H1 (cell line): ENCODE data around the gene SH3BP2. TPM values are rescaled to one million over a fixed set of nuclear protein-coding genes. Genes with fewer than 3 reads are reported as not detected.

Experiments
- CTCF ChIA-PET: fragments of 300-600 bp; sonication (Branson Sonifier 250); formaldehyde crosslinking; loops from one replicate; lab custom pipeline; 2021; ENCODE audit not compliant: partially characterized antibody; lab: Charles Lee
- POLR2A ChIA-PET: fragments of 300-600 bp; sonication (Branson Sonifier 250); formaldehyde crosslinking; loops from one replicate; lab custom pipeline; 2021; ENCODE audit warnings: inconsistent platforms; ENCODE audit not compliant: partially characterized antibody; lab: Charles Lee
- DNase-seq, 2 experiments: peaks; one replicate each; pipeline versions ENCODE4 v3.0.0 to v3.0.0-alpha.2; 2010 to 2022; ENCODE audit warnings: low spot score in 2 of 2, low read depth in 1 of 2, mixed read lengths in 1 of 2
- FAIRE-seq: peaks from 2 replicates; lab custom pipeline; 2011; peaks lifted over from hg19 to GRCh38; lab: Jason Lieb, UNC
- H2AFZ ChIP-seq: 2 replicates; pipeline ENCODE4 v1.8.1; 2012; ENCODE audit warnings: low read length, inconsistent platforms
- H2AK5ac ChIP-seq: 2 replicates; pipeline ENCODE4 v1.6.1; 2013; ENCODE audit warnings: low read depth, low read length
- H2BK120ac ChIP-seq: replicated peaks from 2 replicates; pipeline ENCODE3; 2013; ENCODE audit warnings: low read depth, low read length, inconsistent platforms
- H2BK12ac ChIP-seq: 2 replicates; pipeline ENCODE4 v1.6.1; 2013; ENCODE audit warnings: low read depth, low read length
- H2BK15ac ChIP-seq: 2 replicates; pipeline ENCODE4 v1.6.1; 2013; ENCODE audit warnings: low read length
- H2BK20ac ChIP-seq: 2 replicates; pipeline ENCODE4 v1.6.1; 2013; ENCODE audit warnings: low read length
- H2BK5ac ChIP-seq: 2 replicates; pipeline ENCODE4 v1.6.1; 2013; ENCODE audit warnings: low read depth, low read length
- H3K14ac ChIP-seq: 2 replicates; pipeline ENCODE4 v1.6.1; 2013; ENCODE audit warnings: inconsistent platforms; ENCODE audit not compliant: insufficient read length
- H3K18ac ChIP-seq: 2 replicates; pipeline ENCODE4 v1.6.1; 2013; ENCODE audit warnings: low read length; ENCODE audit errors: extremely low read depth
- H3K23ac ChIP-seq: 2 replicates; pipeline ENCODE4 v1.6.1; 2013; ENCODE audit warnings: inconsistent platforms; ENCODE audit not compliant: insufficient read length
- H3K23me2 ChIP-seq: 2 replicates; pipeline ENCODE4 v1.6.1; 2013; ENCODE audit warnings: low read depth, low read length
- H3K27ac ChIP-seq: 2 replicates; pipeline ENCODE4 v1.6.1; 2011; ENCODE audit warnings: low read depth, low read length, inconsistent platforms
- H3K27me3 ChIP-seq, 4 experiments: replicated peaks in 1 of 4; 1 replicate in 1 of 4; 2 replicates in 3 of 4; pipeline versions ENCODE4 v1.6.1 to v1.8.1; 2011 to 2013; ENCODE audit warnings: low read length in 3 of 4, mild to moderate bottlenecking in 3 of 4, inconsistent platforms in 2 of 4, mixed read lengths in 2 of 4, moderate library complexity in 1 of 4; ENCODE audit not compliant: control insufficient read depth in 3 of 4, insufficient read depth in 3 of 4; ENCODE audit errors: extremely low read depth in 1 of 4
- H3K36me3 ChIP-seq, 4 experiments: 2 replicates each; pipeline versions ENCODE4 v1.6.1 to v1.8.1; 2011 to 2013; ENCODE audit warnings: mild to moderate bottlenecking in 4 of 4, low read length in 3 of 4, moderate library complexity in 2 of 4, control low read depth in 1 of 4, inconsistent platforms in 1 of 4; ENCODE audit not compliant: insufficient read depth in 4 of 4, control insufficient read depth in 2 of 4
- H3K4ac ChIP-seq: replicated peaks from 2 replicates; pipeline ENCODE3; 2013; ENCODE audit warnings: low read length, low read depth, mixed read lengths, inconsistent platforms; ENCODE audit not compliant: insufficient read length
- H3K4me1 ChIP-seq, 4 experiments: replicated peaks in 1 of 4; 1 replicate in 1 of 4; 2 replicates in 3 of 4; pipeline versions ENCODE4 v1.6.1 to v1.8.1; 2011 to 2013; ENCODE audit warnings: low read length in 3 of 4, inconsistent platforms in 2 of 4, mixed read lengths in 1 of 4; ENCODE audit not compliant: insufficient read depth in 4 of 4, control insufficient read depth in 3 of 4
- H3K4me2 ChIP-seq, 2 experiments: 2 replicates each; pipeline versions ENCODE4 v1.6.1 to v1.8.1; 2011 to 2013; ENCODE audit warnings: low read depth in 2 of 2, low read length in 2 of 2, control low read depth in 1 of 2, inconsistent platforms in 1 of 2, mild to moderate bottlenecking in 1 of 2; ENCODE audit not compliant: insufficient read depth in 1 of 2
- H3K4me3 ChIP-seq, 4 experiments: fragments of 200-600, 300-600 bp in 1 of 4; sonication (generic), shearing (Covaris generic), sonication (Bioruptor Twin) in 1 of 4; 2 replicates each; pipeline versions ENCODE4 v1.5.1 to v1.8.1; 2011 to 2016; ENCODE audit warnings: low read length in 4 of 4, low read depth in 3 of 4, control low read depth in 2 of 4, inconsistent platforms in 2 of 4, mild to moderate bottlenecking in 2 of 4, mixed read lengths in 1 of 4, moderate library complexity in 1 of 4; ENCODE audit not compliant: insufficient read depth in 2 of 4; ENCODE audit errors: extremely low read depth in 1 of 4
- H3K56ac ChIP-seq: replicated peaks from 2 replicates; pipeline ENCODE3; 2013; ENCODE audit warnings: low read depth, mild to moderate bottlenecking, mixed read lengths, low read length, inconsistent platforms; ENCODE audit not compliant: insufficient read length
- H3K79me1 ChIP-seq: 2 replicates; pipeline ENCODE4 v1.6.1; 2013; ENCODE audit warnings: low read depth, low read length, control low read depth
- H3K79me2 ChIP-seq, 2 experiments: 2 replicates each; pipeline versions ENCODE4 v1.6.1 to v1.8.1; 2012 to 2013; ENCODE audit warnings: low read length in 2 of 2, mild to moderate bottlenecking in 2 of 2, inconsistent platforms in 1 of 2; ENCODE audit not compliant: insufficient read depth in 2 of 2, control insufficient read depth in 1 of 2
- H3K9ac ChIP-seq, 4 experiments: replicated peaks in 1 of 4; 1 replicate in 1 of 4; 2 replicates in 3 of 4; pipeline versions ENCODE4 v1.6.1 to v1.8.1; 2011 to 2013; ENCODE audit warnings: low read depth in 3 of 4, low read length in 3 of 4, control low read depth in 2 of 4, mild to moderate bottlenecking in 2 of 4, moderate library complexity in 2 of 4, inconsistent platforms in 1 of 4; ENCODE audit errors: extremely low read depth in 1 of 4
- H3K9me3 ChIP-seq, 2 experiments: 2 replicates each; pipeline versions ENCODE4 v1.6.1 to v1.8.1; 2012 to 2013; ENCODE audit warnings: mild to moderate bottlenecking in 2 of 2, moderate library complexity in 2 of 2, control low read depth in 1 of 2, inconsistent platforms in 1 of 2, low read depth in 1 of 2, low read length in 1 of 2, mixed read lengths in 1 of 2; ENCODE audit not compliant: insufficient read depth in 2 of 2
- H4K20me1 ChIP-seq, 2 experiments: replicated peaks in 1 of 2; 2 replicates each; pipeline versions ENCODE3 to v1.8.1; 2011 to 2013; ENCODE audit warnings: inconsistent platforms in 2 of 2, low read length in 2 of 2, mild to moderate bottlenecking in 1 of 2; ENCODE audit not compliant: insufficient read depth in 2 of 2, control insufficient read depth in 1 of 2
- H4K5ac ChIP-seq: 2 replicates; pipeline ENCODE4 v1.6.1; 2013; ENCODE audit warnings: low read length, low read depth, mixed read lengths, inconsistent platforms; ENCODE audit not compliant: insufficient read length
- H4K8ac ChIP-seq: 2 replicates; pipeline ENCODE4 v1.8.0; 2013; ENCODE audit warnings: mild to moderate bottlenecking, moderate library complexity, low read length, inconsistent platforms; ENCODE audit not compliant: insufficient read depth; ENCODE audit errors: extremely low read depth
- H4K91ac ChIP-seq: replicated peaks from 2 replicates; pipeline ENCODE3; 2013; ENCODE audit warnings: low read length, mixed read lengths, inconsistent platforms; ENCODE audit not compliant: insufficient read length
- BCL11A ChIP-seq, 2 experiments: IDR thresholded peaks; one replicate each; pipeline ENCODE4 v1.6.1; 2011; ENCODE audit warnings: low read depth in 2 of 2, low read length in 2 of 2, mild to moderate bottlenecking in 2 of 2
- BRCA1 ChIP-seq: IDR thresholded peaks from 2 replicates; pipeline ENCODE4 v1.6.1; 2012; ENCODE audit warnings: low read depth, low read length, improper control_type of control experiment
- CTBP2 ChIP-seq: IDR thresholded peaks from 2 replicates; pipeline ENCODE4 v1.7.0; 2011; ENCODE audit warnings: borderline replicate concordance, mild to moderate bottlenecking, moderate library complexity, mixed read lengths, low read length; ENCODE audit not compliant: insufficient read depth, insufficient read length
- EP300 ChIP-seq, 2 experiments: IDR thresholded peaks; 1 replicate in 1 of 2; 2 replicates in 1 of 2; pipeline ENCODE4 v1.6.1; 2011 to 2012; ENCODE audit warnings: low read depth in 2 of 2, low read length in 2 of 2, mild to moderate bottlenecking in 2 of 2, borderline replicate concordance in 1 of 2, inconsistent platforms in 1 of 2, moderate library complexity in 1 of 2
- GABPA ChIP-seq: IDR thresholded peaks from 2 replicates; pipeline ENCODE4 v1.6.1; 2011; ENCODE audit warnings: mild to moderate bottlenecking, low read length, moderate library complexity, borderline replicate concordance; ENCODE audit not compliant: insufficient read depth
- NANOG ChIP-seq: IDR thresholded peaks from 2 replicates; pipeline ENCODE4 v1.6.1; 2011; ENCODE audit warnings: low read length, low read depth, mild to moderate bottlenecking, inconsistent platforms; ENCODE audit not compliant: insufficient read depth, poor library complexity, severe bottlenecking
- RAD21 ChIP-seq, 2 experiments: IDR thresholded peaks in 1 of 2; conservative IDR thresholded peaks in 1 of 2; 2 replicates each; pipeline ENCODE4 v1.6.1; 2011; ENCODE audit warnings: low read depth in 2 of 2, low read length in 2 of 2, improper control_type of control experiment in 1 of 2, inconsistent platforms in 1 of 2, mild to moderate bottlenecking in 1 of 2, moderate library complexity in 1 of 2
- RBBP5 ChIP-seq: IDR thresholded peaks from 2 replicates; pipeline ENCODE4 v1.7.1; 2012; ENCODE audit warnings: low read depth, mild to moderate bottlenecking, inconsistent platforms, low read length, moderate library complexity, borderline replicate concordance
- RNF2 ChIP-seq: fragments of 200-900, 300-1000 bp; sonication (generic); IDR thresholded peaks from 2 replicates; pipeline ENCODE4 v1.7.1; 2016; ENCODE audit warnings: borderline replicate concordance, low read depth, mild to moderate bottlenecking, antibody characterized with exemption, low read length; ENCODE audit not compliant: poor library complexity, severe bottlenecking; ENCODE audit errors: missing control alignments
- SIX5 ChIP-seq: IDR thresholded peaks from 2 replicates; pipeline ENCODE4 v1.6.1; 2011; ENCODE audit warnings: mild to moderate bottlenecking, low read depth, low read length
- TBP ChIP-seq: IDR thresholded peaks from 2 replicates; pipeline ENCODE4 v1.6.1; 2011; ENCODE audit warnings: low read depth, low read length, improper control_type of control experiment
- WGBS, 2 experiments: shearing (Covaris generic) in 1 of 2; methylation state at CpG; one replicate each; pipeline versions ENCODE4 v1.1.6 to v1.1.7; 2013 to 2015; ENCODE audit warnings: low lambda C conversion rate in 2 of 2, mixed read lengths in 2 of 2, inconsistent platforms in 1 of 2, low coverage in 1 of 2, missing lambda C conversion rate in 1 of 2; ENCODE audit not compliant: insufficient replicate concordance in 2 of 2, insufficient coverage in 1 of 2, insufficient read length in 1 of 2; ENCODE audit errors: extremely low coverage in 1 of 2, missing lambda C conversion rate in 1 of 2; 5-methylcytosine and 5-hydroxymethylcytosine counted together
- polyA plus RNA-seq, 7 experiments: library from polyadenylated mRNA; depleted of rRNA in 3 of 7; stranded (reverse) in 5 of 7; unstranded in 2 of 7; fragments of >200 nt in 5 of 7; fragments of 200-250 nt in 2 of 7; gene quantifications; 1 replicate in 5 of 7; 2 replicates in 1 of 7; 4 replicates in 1 of 7; pipeline versions ENCODE4 v1.2.1 to v1.2.3, GENCODE V29; 2011 to 2013; ENCODE audit warnings: missing spikeins in 2 of 7, mixed read lengths in 2 of 7
- total RNA-seq: library from RNA; stranded (reverse); fragmentation: NEBNext Ultra II Directional; extraction: Animal tissue kit (Norgen Biotek cat#: 25700); gene quantifications from 2 replicates; pipeline ENCODE4 v1.2.1, GENCODE V29; 2021

The SH3BP2 gene
- total and polyA plus RNA-seq, 2 of the 8 experiments (the other 6 are each of a cell fraction or from before 2014, with no cell fraction given): 27.4 to 31.4 TPM

- no peak overlapping the region for H4K8ac ChIP-seq
- no peak overlapping the region for H3K4me2 ChIP-seq
- H2BK5ac ChIP-seq: peak overlapping the region; percentile 63; the same call in 1 of the 2 replicates
- H3K79me1 ChIP-seq: no peaks in the 10 kb centered on the region
- ChIA-PET CTCF (interaction anchor here (1.6 kb wide), 1 partner anchor 14 kb away, joined by 5 read pairs; no protein-coding TSS in a partner anchor), POLR2A (interaction anchor here (0.9 to 1.7 kb wide), 5 partner anchors 10 to 24 kb away, joined by 3 to 14 read pairs (median 4); partner anchors contain the start of gene ADD1)
- no peak overlapping the region for H3K23ac ChIP-seq
- H3K4me3 ChIP-seq: no peak overlapping the region
- H2AK5ac ChIP-seq: no peak overlapping the region
- H3K36me3 ChIP-seq: peaks cover 0 to 44% (median 33%) of the 10 kb centered on the region in 4 experiments; a peak in 7 of 8 replicates
- no peak overlapping the region for H4K91ac ChIP-seq
- H3K79me2 ChIP-seq: peaks cover 0 to under 1% of the 10 kb centered on the region in 2 experiments; a peak in 1 of 4 replicates
- no peak overlapping the region for H2BK15ac ChIP-seq
- no peak overlapping the region for H3K56ac ChIP-seq
- FAIRE-seq (no peak), DNase-seq (no peak)
- 96% methylated on average over 12 of the region's 17 CpGs; no CpG with 5 or more reads in 1 of the 2 experiments for WGBS, 2 experiments
- no peak overlapping the region for H3K14ac ChIP-seq
- no peak overlapping the region for H2AFZ ChIP-seq
- no peak overlapping the region for H4K5ac ChIP-seq
- no peak overlapping the region for H3K4ac ChIP-seq
- no peaks in the 10 kb centered on the region for H3K9me3 ChIP-seq
- peaks cover 0 to 16% of the 10 kb centered on the region in 2 experiments for H4K20me1 ChIP-seq
- H3K27me3 ChIP-seq: no peaks in the 10 kb centered on the region
- no peak overlapping the region for H3K18ac ChIP-seq
- H2BK120ac ChIP-seq: no peak overlapping the region
- no peaks in the 10 kb centered on the region for H3K23me2 ChIP-seq
- no peak overlapping the region for H3K9ac ChIP-seq
- H2BK12ac ChIP-seq: no peak overlapping the region
- no peak overlapping the region for H3K27ac ChIP-seq
- peaks cover 0 to 7% (median 4%) of the 10 kb centered on the region in 4 experiments; a peak in 5 of 7 replicates for H3K4me1 ChIP-seq
- no peak overlapping the region for H2BK20ac ChIP-seq
- no peak for TF ChIP-seq RAD21 (IDR thresholded peaks at IDR 0.05 in 1 of 2, conservative IDR thresholded peaks at IDR 0.05 in 1 of 2; ENCODE audit: low read depth in 2 of 2, low read length in 2 of 2)
- TF ChIP-seq NANOG: no peak
- TF ChIP-seq BCL11A (IDR thresholded peaks at IDR 0.05; ENCODE audit: low read depth in 2 of 2, low read length in 2 of 2): no peak
- TF ChIP-seq SIX5: no peak
- no peak for TF ChIP-seq RBBP5
- no peak for TF ChIP-seq RNF2
- TF ChIP-seq GABPA: no peak
- TF ChIP-seq CTBP2: no peak
- no peak for TF ChIP-seq EP300 (IDR thresholded peaks at IDR 0.05; ENCODE audit: borderline replicate concordance in 1 of 2, low read depth in 2 of 2, low read length in 2 of 2)
- no peak for TF ChIP-seq TBP
- TF ChIP-seq BRCA1: no peak
These were observed 32.0 kb downstream of the SH3BP2 start for GRCh38 chr4:2824836-2825381.
